SH-SY5Y (cell line): ENCODE results near the gene ALLC.

ENCODE experiments used
- GATA2 ChIP-seq: IDR thresholded peaks from 2 replicates; pipeline ENCODE4 v1.6.1; 2011; ENCODE audit warnings: mild to moderate bottlenecking, low read depth, low read length
- GATA3 ChIP-seq: IDR thresholded peaks from 2 replicates; pipeline ENCODE4 v1.6.1; 2011; ENCODE audit warnings: low read depth, mild to moderate bottlenecking, low read length, moderate library complexity

ALLC gene

GRCh38 chr2:3692375-3692774 is 34.4 kb downstream of the ALLC start:
- TF ChIP-seq GATA2 (no peak), GATA3 (no peak)

GRCh38 chr2:3696545-3696944 is 38.5 kb downstream of the ALLC start:
- no peak for TF ChIP-seq GATA3
- no peak for TF ChIP-seq GATA2

- TF ChIP-seq GATA2 (no peak), GATA3 (no peak)
Observed at GRCh38 chr2:3701071-3701470, 43.1 kb downstream of the ALLC start.

- no peak for TF ChIP-seq GATA3
- no peak for TF ChIP-seq GATA2
Observed at GRCh38 chr2:3703236-3703756, 45.3 kb downstream of the ALLC start, which contains the start of gene DCDC2C. TSS of gene DCDC2C (plus strand) at chr2:3703575. CDS start at chr2:3703752, 177 bp downstream.

- TF ChIP-seq GATA3, result no peak
- TF ChIP-seq GATA2, result no peak
Observed at GRCh38 chr2:3703757-3704355, 45.9 kb downstream of the ALLC start.

- TF ChIP-seq GATA2 (no peak), GATA3 (no peak)
Observed at GRCh38 chr2:3704692-3705091, 46.7 kb downstream of the ALLC start.

- TF ChIP-seq GATA2 (no peak), GATA3 (no peak)
Observed at GRCh38 chr2:3705782-3706181, 47.8 kb downstream of the ALLC start.

GRCh38 chr2:3706892-3707291 is 48.9 kb downstream of the ALLC start:
- no peak for TF ChIP-seq GATA2
- TF ChIP-seq GATA3, result no peak

- TF ChIP-seq GATA2, result no peak
- no peak for TF ChIP-seq GATA3
Observed at GRCh38 chr2:3708576-3708975, 50.6 kb downstream of the ALLC start.

GRCh38 chr2:3709225-3709624 is 51.2 kb downstream of the ALLC start:
- no peak for TF ChIP-seq GATA3

- TF ChIP-seq GATA2 (no peak), GATA3 (no peak)
Observed at GRCh38 chr2:3712424-3712823, 54.4 kb downstream of the ALLC start.

GRCh38 chr2:3712831-3713503 is 55.0 kb downstream of the ALLC start:
- TF ChIP-seq GATA2 (no peak), GATA3 (no peak)

GRCh38 chr2:3718679-3719078 is 60.7 kb downstream of the ALLC start:
- TF ChIP-seq GATA2 (no peak), GATA3 (no peak)

- TF ChIP-seq GATA3, result no peak
- no peak for TF ChIP-seq GATA2
Observed at GRCh38 chr2:3725002-3725401, 67.0 kb downstream of the ALLC start.
